ENCODE measurements around the gene UBL4B.

GRCh38 chr1:110069404-110070281 lies 42.6 kb upstream of the UBL4B start:
- TF ChIP-seq CTCF (IDR thresholded peaks at IDR 0.05 in 8 of 11, conservative IDR thresholded peaks at IDR 0.05 in 3 of 11) = no peak
- peak in 1 of 3 donors; percentile 50 for TF ChIP-seq POLR2AphosphoS5 (IDR thresholded peaks at IDR 0.05)

Data from spleen (tissue), 7 donors.